RWPE1 (cell line): Measurements from ENCODE around the gene STC2.
A peak's percentile ranks its signal among the peaks of the same experiment; 100 is the strongest.

ENCODE experiments used
- CTCF ChIA-PET: fragments of 350-600 bp; sonication (Branson Sonifier 250); formaldehyde crosslinking; extraction: SDS; loops from one replicate; lab custom pipeline; 2021; lab: Yijun Ruan, JAX
- POLR2A ChIA-PET: fragments of 400-600 bp; formaldehyde crosslinking; extraction: SDS; loops from one replicate; lab custom pipeline; 2020; ENCODE audit warnings: antibody characterized with exemption; ENCODE audit not compliant: low non-redundant PET; lab: Yijun Ruan, JAX
- DNase-seq: peaks from one replicate; pipeline ENCODE4 v3.0.0; 2012; ENCODE audit warnings: low spot score
- H3K27ac ChIP-seq: fragments of 450-650 bp; 2 replicates; pipeline ENCODE4 v1.5.1; 2017
- TF ChIP-seq, protein P1 (sequence below): fragments of 450-650 bp; conservative IDR thresholded peaks from 2 replicates; pipeline ENCODE4 v1.5.1; 2017; ENCODE audit warnings: low read depth, mild to moderate bottlenecking

Gene STC2

DNA sequence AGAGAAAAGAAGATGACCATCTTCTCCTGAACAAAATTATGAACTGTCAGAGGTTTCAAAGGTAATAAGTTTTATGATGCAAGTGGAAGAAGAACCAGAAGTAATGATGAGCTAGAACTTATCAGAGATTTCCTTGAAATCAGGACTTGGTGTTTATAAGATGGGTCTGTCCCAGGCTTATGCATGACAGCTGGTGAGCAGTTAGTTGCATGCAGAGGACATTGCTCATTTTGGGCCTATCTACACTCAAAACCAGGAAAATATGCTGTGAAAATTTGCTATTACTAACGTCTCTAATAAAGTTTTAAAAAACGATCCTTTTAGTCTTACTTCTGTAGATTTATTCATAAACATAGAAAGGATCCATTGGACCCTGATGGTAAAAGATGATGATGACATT, 6.6 kb upstream of the STC2 start:
- no peak overlapping the region for H3K27ac ChIP-seq
- DNase-seq = no peak
- ChIA-PET POLR2A (no interaction called here), CTCF (interaction anchor here (0.7 kb wide), 1 partner anchor 411 kb away, joined by 3 read pairs; no protein-coding TSS in a partner anchor)
- TF ChIP-seq, protein P1, sequence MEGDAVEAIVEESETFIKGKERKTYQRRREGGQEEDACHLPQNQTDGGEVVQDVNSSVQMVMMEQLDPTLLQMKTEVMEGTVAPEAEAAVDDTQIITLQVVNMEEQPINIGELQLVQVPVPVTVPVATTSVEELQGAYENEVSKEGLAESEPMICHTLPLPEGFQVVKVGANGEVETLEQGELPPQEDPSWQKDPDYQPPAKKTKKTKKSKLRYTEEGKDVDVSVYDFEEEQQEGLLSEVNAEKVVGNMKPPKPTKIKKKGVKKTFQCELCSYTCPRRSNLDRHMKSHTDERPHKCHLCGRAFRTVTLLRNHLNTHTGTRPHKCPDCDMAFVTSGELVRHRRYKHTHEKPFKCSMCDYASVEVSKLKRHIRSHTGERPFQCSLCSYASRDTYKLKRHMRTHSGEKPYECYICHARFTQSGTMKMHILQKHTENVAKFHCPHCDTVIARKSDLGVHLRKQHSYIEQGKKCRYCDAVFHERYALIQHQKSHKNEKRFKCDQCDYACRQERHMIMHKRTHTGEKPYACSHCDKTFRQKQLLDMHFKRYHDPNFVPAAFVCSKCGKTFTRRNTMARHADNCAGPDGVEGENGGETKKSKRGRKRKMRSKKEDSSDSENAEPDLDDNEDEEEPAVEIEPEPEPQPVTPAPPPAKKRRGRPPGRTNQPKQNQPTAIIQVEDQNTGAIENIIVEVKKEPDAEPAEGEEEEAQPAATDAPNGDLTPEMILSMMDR = no peak

DNA sequence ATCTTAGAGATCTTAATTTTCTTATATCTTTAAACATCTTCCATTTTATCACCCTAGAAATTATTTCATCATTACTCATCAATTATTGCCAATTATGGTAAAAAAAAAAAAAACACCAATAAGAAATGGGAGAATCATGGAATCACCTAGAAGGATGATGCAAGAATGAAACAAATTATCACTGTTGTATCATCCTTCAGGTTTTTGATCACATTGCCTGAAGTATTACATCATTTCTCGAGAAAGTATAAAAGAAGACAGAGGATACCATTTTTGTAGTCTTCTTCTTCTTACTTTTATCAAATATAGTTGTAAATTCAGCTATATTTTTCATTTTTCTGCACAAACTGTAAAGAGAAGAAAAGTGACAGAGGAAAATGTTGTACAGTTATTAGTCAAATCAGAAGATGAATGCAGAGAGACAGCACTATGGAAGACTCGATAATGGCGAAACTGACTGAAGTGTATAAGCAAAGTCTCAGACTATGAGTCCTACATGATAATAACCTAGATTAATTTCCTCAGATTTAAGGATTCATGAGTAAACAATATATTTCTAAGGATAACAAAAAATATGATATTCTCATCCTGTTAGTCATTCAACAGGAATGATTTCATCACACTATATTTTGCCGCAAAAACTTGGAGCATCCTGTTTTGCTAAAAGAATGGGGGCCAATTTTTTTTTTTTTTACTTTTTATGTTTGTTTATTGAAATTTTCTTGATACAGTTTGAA, 5.9 kb upstream of the STC2 start:
- POLR2A ChIA-PET = no interaction called here
- CTCF ChIA-PET = no interaction called here
- no peak overlapping the region for H3K27ac ChIP-seq
- DNase-seq = peak; percentile 70
- TF ChIP-seq, protein P1 = no peak

DNA sequence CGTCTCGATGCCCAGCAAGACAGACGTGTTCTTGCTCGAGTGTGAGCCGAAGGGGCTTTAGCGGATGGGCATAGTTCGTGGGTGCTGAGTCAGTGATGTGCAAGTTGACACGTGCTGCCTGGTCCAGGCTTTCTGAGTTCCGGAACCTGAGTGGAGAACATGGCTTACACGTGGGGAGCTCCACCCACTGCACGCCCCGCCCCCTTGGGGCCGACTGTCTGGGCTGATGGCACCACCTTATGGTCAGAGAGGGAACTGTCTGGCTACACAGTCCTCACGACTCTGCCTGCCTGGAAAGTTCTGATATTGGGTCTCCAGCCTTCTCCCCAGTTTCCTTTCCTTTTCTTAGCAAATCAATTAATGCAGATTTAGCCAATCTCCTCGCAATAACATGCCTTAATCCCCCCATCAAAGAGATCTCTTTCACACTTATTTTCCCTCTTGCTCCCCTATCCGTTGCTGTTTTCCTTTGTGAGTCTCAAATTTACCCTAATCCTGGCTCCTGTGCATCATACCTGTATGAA, 3.8 kb upstream of the STC2 start:
- POLR2A ChIA-PET = no interaction called here
- CTCF ChIA-PET = interaction anchor here (0.5 to 6.8 kb wide), 19 partner anchors 10 to 1052 kb away, joined by 3 to 69 read pairs (median 3); no protein-coding TSS in a partner anchor
- TF ChIP-seq, protein P1 = peak; percentile 94
- peak overlapping the region; percentile 86 for H3K27ac ChIP-seq
- peak; percentile 94 for DNase-seq

DNA sequence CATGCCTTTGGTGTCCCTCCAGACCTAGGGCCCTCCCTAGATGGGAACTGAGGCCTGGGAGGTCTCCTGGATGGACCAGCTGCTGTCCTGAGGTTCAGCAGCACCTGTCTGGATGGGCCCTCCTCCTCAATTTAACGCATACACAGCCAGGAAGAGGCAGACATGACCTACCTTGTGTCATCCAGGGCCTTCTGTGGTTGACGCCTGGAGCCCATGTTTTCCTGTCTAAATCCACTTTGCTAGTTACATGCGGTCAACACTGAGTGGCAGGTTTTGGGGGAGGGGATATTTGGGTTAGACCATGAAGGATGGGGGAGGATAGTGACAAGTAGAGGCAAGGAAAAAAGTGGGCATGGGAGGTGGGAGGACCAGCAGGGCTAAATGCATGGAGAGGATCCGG, 3.1 kb upstream of the STC2 start:
- DNase-seq = no peak
- CTCF ChIA-PET = interaction anchor here (0.5 to 6.8 kb wide), 19 partner anchors 10 to 1052 kb away, joined by 3 to 69 read pairs (median 3); no protein-coding TSS in a partner anchor
- H3K27ac ChIP-seq = peak overlapping the region; percentile 86
- TF ChIP-seq, protein P1 = no peak
- POLR2A ChIA-PET = interaction anchor here (0.6 kb wide), 1 partner anchor 58 kb away, joined by 3 read pairs; no protein-coding TSS in a partner anchor

DNA sequence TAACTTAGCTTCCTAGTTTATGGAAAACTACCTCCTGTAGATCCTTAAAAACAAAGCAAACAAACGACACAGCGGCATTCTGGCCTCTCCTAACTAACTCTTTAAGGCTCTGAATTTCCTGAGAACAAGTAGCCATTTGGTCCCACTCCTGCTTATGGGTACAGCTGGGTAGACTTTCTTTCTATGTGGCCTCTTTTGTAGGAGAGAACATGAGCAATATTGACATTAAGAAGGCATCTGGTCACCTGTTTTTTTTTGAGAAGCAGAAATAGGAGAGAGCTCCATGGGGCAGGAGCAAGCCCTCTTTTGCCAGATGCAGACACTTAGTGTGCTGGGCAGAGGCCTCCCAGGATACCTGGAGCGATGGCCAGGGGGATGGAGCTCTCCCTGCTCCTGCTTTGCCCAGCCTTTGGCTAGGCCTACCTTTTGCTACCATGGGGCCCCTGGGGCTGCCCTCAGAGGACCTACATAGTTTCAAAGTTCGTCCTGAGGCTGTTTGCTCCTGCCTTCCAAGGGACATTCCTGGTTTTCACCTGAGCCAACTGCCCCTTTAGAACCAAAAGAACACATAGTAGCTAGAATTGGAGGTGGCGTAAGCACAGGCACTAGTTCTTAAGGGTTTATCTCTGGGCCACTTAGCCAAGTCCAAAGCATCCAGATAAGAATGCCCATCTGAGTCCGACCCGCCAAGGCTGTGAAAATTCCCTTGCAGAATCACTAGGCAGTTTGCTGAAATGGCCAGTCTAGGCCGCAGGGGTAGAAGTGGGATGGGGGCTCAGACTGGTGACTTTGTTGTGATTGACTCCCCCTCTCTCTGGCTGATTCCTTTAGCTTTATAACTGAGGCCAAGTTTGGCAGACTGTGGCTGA, 2.4 kb upstream of the STC2 start:
- CTCF ChIA-PET = interaction anchor here (0.6 to 6.8 kb wide), 8 partner anchors 37 to 1507 kb away, joined by 3 to 69 read pairs (median 4); no protein-coding TSS in a partner anchor
- peak overlapping the region; percentile 86 for H3K27ac ChIP-seq
- POLR2A ChIA-PET = interaction anchor here (0.6 kb wide), 1 partner anchor 58 kb away, joined by 3 read pairs; no protein-coding TSS in a partner anchor

More for the DNA sequence above, 2.4 kb upstream of the STC2 start:
- TF ChIP-seq, protein P1 = no peak
- DNase-seq = no peak
